H1 (cell line): ENCODE measurements around the gene MASP1. TPM values are rescaled to one million over a fixed set of nuclear protein-coding genes. Genes with fewer than 3 reads are reported as not detected.

ENCODE experiments used
- CTCF ChIA-PET: fragments of 300-600 bp; sonication (Branson Sonifier 250); formaldehyde crosslinking; loops from one replicate; lab custom pipeline; 2021; ENCODE audit not compliant: partially characterized antibody; lab: Charles Lee
- POLR2A ChIA-PET: fragments of 300-600 bp; sonication (Branson Sonifier 250); formaldehyde crosslinking; loops from one replicate; lab custom pipeline; 2021; ENCODE audit warnings: inconsistent platforms; ENCODE audit not compliant: partially characterized antibody; lab: Charles Lee
- DNase-seq, 2 experiments: peaks; one replicate each; pipeline versions ENCODE4 v3.0.0 to v3.0.0-alpha.2; 2010 to 2022; ENCODE audit warnings: low spot score in 2 of 2, low read depth in 1 of 2, mixed read lengths in 1 of 2
- FAIRE-seq: peaks from 2 replicates; lab custom pipeline; 2011; peaks lifted over from hg19 to GRCh38; lab: Jason Lieb, UNC
- H2AFZ ChIP-seq: 2 replicates; pipeline ENCODE4 v1.8.1; 2012; ENCODE audit warnings: low read length, inconsistent platforms
- H2AK5ac ChIP-seq: 2 replicates; pipeline ENCODE4 v1.6.1; 2013; ENCODE audit warnings: low read depth, low read length
- H2BK120ac ChIP-seq: replicated peaks from 2 replicates; pipeline ENCODE3; 2013; ENCODE audit warnings: low read depth, low read length, inconsistent platforms
- H2BK12ac ChIP-seq: 2 replicates; pipeline ENCODE4 v1.6.1; 2013; ENCODE audit warnings: low read depth, low read length
- H2BK15ac ChIP-seq: 2 replicates; pipeline ENCODE4 v1.6.1; 2013; ENCODE audit warnings: low read length
- H2BK20ac ChIP-seq: 2 replicates; pipeline ENCODE4 v1.6.1; 2013; ENCODE audit warnings: low read length
- H2BK5ac ChIP-seq: 2 replicates; pipeline ENCODE4 v1.6.1; 2013; ENCODE audit warnings: low read depth, low read length
- H3K14ac ChIP-seq: 2 replicates; pipeline ENCODE4 v1.6.1; 2013; ENCODE audit warnings: inconsistent platforms; ENCODE audit not compliant: insufficient read length
- H3K18ac ChIP-seq: 2 replicates; pipeline ENCODE4 v1.6.1; 2013; ENCODE audit warnings: low read length; ENCODE audit errors: extremely low read depth
- H3K23ac ChIP-seq: 2 replicates; pipeline ENCODE4 v1.6.1; 2013; ENCODE audit warnings: inconsistent platforms; ENCODE audit not compliant: insufficient read length
- H3K23me2 ChIP-seq: 2 replicates; pipeline ENCODE4 v1.6.1; 2013; ENCODE audit warnings: low read depth, low read length
- H3K27ac ChIP-seq: 2 replicates; pipeline ENCODE4 v1.6.1; 2011; ENCODE audit warnings: low read depth, low read length, inconsistent platforms
- H3K27me3 ChIP-seq, 4 experiments: replicated peaks in 1 of 4; 1 replicate in 1 of 4; 2 replicates in 3 of 4; pipeline versions ENCODE4 v1.6.1 to v1.8.1; 2011 to 2013; ENCODE audit warnings: low read length in 3 of 4, mild to moderate bottlenecking in 3 of 4, inconsistent platforms in 2 of 4, mixed read lengths in 2 of 4, moderate library complexity in 1 of 4; ENCODE audit not compliant: control insufficient read depth in 3 of 4, insufficient read depth in 3 of 4; ENCODE audit errors: extremely low read depth in 1 of 4
- H3K36me3 ChIP-seq, 4 experiments: 2 replicates each; pipeline versions ENCODE4 v1.6.1 to v1.8.1; 2011 to 2013; ENCODE audit warnings: mild to moderate bottlenecking in 4 of 4, low read length in 3 of 4, moderate library complexity in 2 of 4, control low read depth in 1 of 4, inconsistent platforms in 1 of 4; ENCODE audit not compliant: insufficient read depth in 4 of 4, control insufficient read depth in 2 of 4
- H3K4ac ChIP-seq: replicated peaks from 2 replicates; pipeline ENCODE3; 2013; ENCODE audit warnings: low read length, low read depth, mixed read lengths, inconsistent platforms; ENCODE audit not compliant: insufficient read length
- H3K4me1 ChIP-seq, 4 experiments: replicated peaks in 1 of 4; 1 replicate in 1 of 4; 2 replicates in 3 of 4; pipeline versions ENCODE4 v1.6.1 to v1.8.1; 2011 to 2013; ENCODE audit warnings: low read length in 3 of 4, inconsistent platforms in 2 of 4, mixed read lengths in 1 of 4; ENCODE audit not compliant: insufficient read depth in 4 of 4, control insufficient read depth in 3 of 4
- H3K4me2 ChIP-seq, 2 experiments: 2 replicates each; pipeline versions ENCODE4 v1.6.1 to v1.8.1; 2011 to 2013; ENCODE audit warnings: low read depth in 2 of 2, low read length in 2 of 2, control low read depth in 1 of 2, inconsistent platforms in 1 of 2, mild to moderate bottlenecking in 1 of 2; ENCODE audit not compliant: insufficient read depth in 1 of 2
- H3K4me3 ChIP-seq, 4 experiments: fragments of 200-600, 300-600 bp in 1 of 4; sonication (generic), shearing (Covaris generic), sonication (Bioruptor Twin) in 1 of 4; 2 replicates each; pipeline versions ENCODE4 v1.5.1 to v1.8.1; 2011 to 2016; ENCODE audit warnings: low read length in 4 of 4, low read depth in 3 of 4, control low read depth in 2 of 4, inconsistent platforms in 2 of 4, mild to moderate bottlenecking in 2 of 4, mixed read lengths in 1 of 4, moderate library complexity in 1 of 4; ENCODE audit not compliant: insufficient read depth in 2 of 4; ENCODE audit errors: extremely low read depth in 1 of 4
- H3K56ac ChIP-seq: replicated peaks from 2 replicates; pipeline ENCODE3; 2013; ENCODE audit warnings: low read depth, mild to moderate bottlenecking, mixed read lengths, low read length, inconsistent platforms; ENCODE audit not compliant: insufficient read length
- H3K79me1 ChIP-seq: 2 replicates; pipeline ENCODE4 v1.6.1; 2013; ENCODE audit warnings: low read depth, low read length, control low read depth
- H3K79me2 ChIP-seq, 2 experiments: 2 replicates each; pipeline versions ENCODE4 v1.6.1 to v1.8.1; 2012 to 2013; ENCODE audit warnings: low read length in 2 of 2, mild to moderate bottlenecking in 2 of 2, inconsistent platforms in 1 of 2; ENCODE audit not compliant: insufficient read depth in 2 of 2, control insufficient read depth in 1 of 2
- H3K9ac ChIP-seq, 4 experiments: replicated peaks in 1 of 4; 1 replicate in 1 of 4; 2 replicates in 3 of 4; pipeline versions ENCODE4 v1.6.1 to v1.8.1; 2011 to 2013; ENCODE audit warnings: low read depth in 3 of 4, low read length in 3 of 4, control low read depth in 2 of 4, mild to moderate bottlenecking in 2 of 4, moderate library complexity in 2 of 4, inconsistent platforms in 1 of 4; ENCODE audit errors: extremely low read depth in 1 of 4
- H3K9me3 ChIP-seq, 2 experiments: 2 replicates each; pipeline versions ENCODE4 v1.6.1 to v1.8.1; 2012 to 2013; ENCODE audit warnings: mild to moderate bottlenecking in 2 of 2, moderate library complexity in 2 of 2, control low read depth in 1 of 2, inconsistent platforms in 1 of 2, low read depth in 1 of 2, low read length in 1 of 2, mixed read lengths in 1 of 2; ENCODE audit not compliant: insufficient read depth in 2 of 2
- H4K20me1 ChIP-seq, 2 experiments: replicated peaks in 1 of 2; 2 replicates each; pipeline versions ENCODE3 to v1.8.1; 2011 to 2013; ENCODE audit warnings: inconsistent platforms in 2 of 2, low read length in 2 of 2, mild to moderate bottlenecking in 1 of 2; ENCODE audit not compliant: insufficient read depth in 2 of 2, control insufficient read depth in 1 of 2
- H4K5ac ChIP-seq: 2 replicates; pipeline ENCODE4 v1.6.1; 2013; ENCODE audit warnings: low read length, low read depth, mixed read lengths, inconsistent platforms; ENCODE audit not compliant: insufficient read length
- H4K8ac ChIP-seq: 2 replicates; pipeline ENCODE4 v1.8.0; 2013; ENCODE audit warnings: mild to moderate bottlenecking, moderate library complexity, low read length, inconsistent platforms; ENCODE audit not compliant: insufficient read depth; ENCODE audit errors: extremely low read depth
- H4K91ac ChIP-seq: replicated peaks from 2 replicates; pipeline ENCODE3; 2013; ENCODE audit warnings: low read length, mixed read lengths, inconsistent platforms; ENCODE audit not compliant: insufficient read length
- CBX5 ChIP-seq: fragments of 300-800, 300-1000 bp; sonication (generic); IDR thresholded peaks from 2 replicates; pipeline ENCODE4 v1.7.1; 2016; ENCODE audit warnings: antibody characterized with exemption, low read length, low read depth
- CTBP2 ChIP-seq: IDR thresholded peaks from 2 replicates; pipeline ENCODE4 v1.7.0; 2011; ENCODE audit warnings: borderline replicate concordance, mild to moderate bottlenecking, moderate library complexity, mixed read lengths, low read length; ENCODE audit not compliant: insufficient read depth, insufficient read length
- E2F6 ChIP-seq: IDR thresholded peaks from 2 replicates; pipeline ENCODE4 v1.6.1; 2012; ENCODE audit warnings: inconsistent platforms
- HDAC6 ChIP-seq: IDR thresholded peaks from one replicate; pipeline ENCODE4 v1.7.1; 2012; ENCODE audit warnings: low read depth, mild to moderate bottlenecking, inconsistent platforms, low read length, moderate library complexity
- MAX ChIP-seq: IDR thresholded peaks from 2 replicates; pipeline ENCODE4 v1.6.1; 2012; ENCODE audit warnings: inconsistent platforms
- TAF7 ChIP-seq: optimal IDR thresholded peaks from 2 replicates; pipeline ENCODE3; 2011; ENCODE audit warnings: low read depth, mild to moderate bottlenecking, inconsistent platforms, low read length, moderate library complexity, borderline replicate concordance
- USF2 ChIP-seq: IDR thresholded peaks from 2 replicates; pipeline ENCODE4 v1.6.1; 2011; ENCODE audit warnings: low read length, improper control_type of control experiment
- WGBS, 2 experiments: shearing (Covaris generic) in 1 of 2; methylation state at CpG; one replicate each; pipeline versions ENCODE4 v1.1.6 to v1.1.7; 2013 to 2015; ENCODE audit warnings: low lambda C conversion rate in 2 of 2, mixed read lengths in 2 of 2, inconsistent platforms in 1 of 2, low coverage in 1 of 2, missing lambda C conversion rate in 1 of 2; ENCODE audit not compliant: insufficient replicate concordance in 2 of 2, insufficient coverage in 1 of 2, insufficient read length in 1 of 2; ENCODE audit errors: extremely low coverage in 1 of 2, missing lambda C conversion rate in 1 of 2; 5-methylcytosine and 5-hydroxymethylcytosine counted together
- polyA plus RNA-seq, 7 experiments: library from polyadenylated mRNA; depleted of rRNA in 3 of 7; stranded (reverse) in 5 of 7; unstranded in 2 of 7; fragments of >200 nt in 5 of 7; fragments of 200-250 nt in 2 of 7; gene quantifications; 1 replicate in 5 of 7; 2 replicates in 1 of 7; 4 replicates in 1 of 7; pipeline versions ENCODE4 v1.2.1 to v1.2.3, GENCODE V29; 2011 to 2013; ENCODE audit warnings: missing spikeins in 2 of 7, mixed read lengths in 2 of 7
- total RNA-seq: library from RNA; stranded (reverse); fragmentation: NEBNext Ultra II Directional; extraction: Animal tissue kit (Norgen Biotek cat#: 25700); gene quantifications from 2 replicates; pipeline ENCODE4 v1.2.1, GENCODE V29; 2021

Gene MASP1
- total and polyA plus RNA-seq, 2 of the 8 experiments (the other 6 are each of a cell fraction or from before 2014, with no cell fraction given): 2.7 to 3.5 TPM

GRCh38 chr3:187252311-187252710, 39.2 kb downstream of the MASP1 start:
- no peak for TF ChIP-seq MAX
- TF ChIP-seq USF2: no peak
- TF ChIP-seq CBX5: no peak
- no peak for TF ChIP-seq E2F6
- TF ChIP-seq CTBP2: no peak
- TF ChIP-seq HDAC6: no peak
- TF ChIP-seq TAF7: no peak
- TF ChIP-seq, all 59 proteins: peak for 0
- Histone ChIP-seq H4K20me1 (no peaks in the 10 kb centered on the region), H2AK5ac (no peak overlapping the region), H3K4ac (no peak overlapping the region), H3K4me2 (no peak overlapping the region), H3K18ac (no peak overlapping the region), H3K9me3 (no peaks in the 10 kb centered on the region), H2BK20ac (no peak overlapping the region), H2AFZ (no peak overlapping the region), H3K79me2 (no peaks in the 10 kb centered on the region), H3K23ac (no peak overlapping the region), H3K9ac (no peak overlapping the region), H4K5ac (no peak overlapping the region), H3K4me1 (peaks cover 0 to 3% (median 0%) of the 10 kb centered on the region in 4 experiments; a peak in 1 of 7 replicates), H3K23me2 (no peaks in the 10 kb centered on the region), H4K91ac (no peak overlapping the region), H3K36me3 (no peaks in the 10 kb centered on the region), H3K79me1 (no peaks in the 10 kb centered on the region), H2BK120ac (no peak overlapping the region), H2BK12ac (no peak overlapping the region), H3K56ac (no peak overlapping the region), H2BK5ac (no peak overlapping the region), H4K8ac (no peak overlapping the region), H3K4me3 (no peak overlapping the region), H3K27me3 (no peaks in the 10 kb centered on the region), H3K27ac (no peak overlapping the region), H3K14ac (no peak overlapping the region), H2BK15ac (no peak overlapping the region)
- no peak for DNase-seq
- ChIA-PET POLR2A (interaction anchor here (1.4 kb wide), 1 partner anchor 71 kb away, joined by 3 read pairs; no protein-coding TSS in a partner anchor), CTCF (interaction anchor here (0.6 to 4.7 kb wide), 7 partner anchors 9 to 466 kb away, joined by 3 to 18 read pairs (median 3); partner anchors contain the start of gene MASP1)
- no peak for FAIRE-seq
- 83% methylated on average over 4 of the region's 4 CpGs; no CpG with 5 or more reads in 1 of the 2 experiments for WGBS, 2 experiments
